ENCODE data around the gene PODXL.

Gene PODXL

DNA sequence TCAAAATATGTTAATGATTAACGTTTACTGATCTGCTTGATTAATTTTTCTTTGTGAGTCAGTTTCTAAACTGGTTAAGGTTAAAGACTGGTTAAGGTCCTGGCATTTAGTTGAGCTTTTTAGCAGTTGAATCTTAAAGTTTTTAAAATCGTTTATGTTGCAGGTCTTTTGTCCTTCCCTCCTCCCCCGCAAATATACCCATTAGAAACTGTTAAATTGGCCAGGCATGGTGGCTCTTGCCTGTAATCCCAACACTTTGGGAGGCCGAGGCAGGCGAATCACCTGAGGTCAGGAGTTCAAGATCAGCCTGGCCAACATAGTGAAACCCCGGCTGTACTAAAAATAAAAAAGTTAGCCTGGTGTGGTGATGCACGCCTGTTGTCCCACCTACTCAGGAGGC is 100.9 kb downstream of the PODXL start:
- Histone ChIP-seq H3K4me3 (replicated peaks; ENCODE audit: insufficient read depth, low read length) (no peak overlapping the region), H3K27ac (replicated peaks) (no peak overlapping the region), H3K27me3 (ENCODE audit: insufficient read depth, poor library complexity, severe bottlenecking) (no peaks in the 10 kb centered on the region)
- DNase-seq (ENCODE audit: low read depth in 1 of 2, low spot score in 1 of 2) = no peak
- TF ChIP-seq, protein P1, sequence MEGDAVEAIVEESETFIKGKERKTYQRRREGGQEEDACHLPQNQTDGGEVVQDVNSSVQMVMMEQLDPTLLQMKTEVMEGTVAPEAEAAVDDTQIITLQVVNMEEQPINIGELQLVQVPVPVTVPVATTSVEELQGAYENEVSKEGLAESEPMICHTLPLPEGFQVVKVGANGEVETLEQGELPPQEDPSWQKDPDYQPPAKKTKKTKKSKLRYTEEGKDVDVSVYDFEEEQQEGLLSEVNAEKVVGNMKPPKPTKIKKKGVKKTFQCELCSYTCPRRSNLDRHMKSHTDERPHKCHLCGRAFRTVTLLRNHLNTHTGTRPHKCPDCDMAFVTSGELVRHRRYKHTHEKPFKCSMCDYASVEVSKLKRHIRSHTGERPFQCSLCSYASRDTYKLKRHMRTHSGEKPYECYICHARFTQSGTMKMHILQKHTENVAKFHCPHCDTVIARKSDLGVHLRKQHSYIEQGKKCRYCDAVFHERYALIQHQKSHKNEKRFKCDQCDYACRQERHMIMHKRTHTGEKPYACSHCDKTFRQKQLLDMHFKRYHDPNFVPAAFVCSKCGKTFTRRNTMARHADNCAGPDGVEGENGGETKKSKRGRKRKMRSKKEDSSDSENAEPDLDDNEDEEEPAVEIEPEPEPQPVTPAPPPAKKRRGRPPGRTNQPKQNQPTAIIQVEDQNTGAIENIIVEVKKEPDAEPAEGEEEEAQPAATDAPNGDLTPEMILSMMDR (IDR thresholded peaks at IDR 0.05; ENCODE audit: insufficient read depth, low read length) = no peak
- TF ChIP-seq GABPA (IDR thresholded peaks at IDR 0.05; ENCODE audit: low read depth) = no peak
- TF ChIP-seq POLR2AphosphoS5 (IDR thresholded peaks at IDR 0.05; ENCODE audit: low read depth) = no peak
- TF ChIP-seq, protein P2, sequence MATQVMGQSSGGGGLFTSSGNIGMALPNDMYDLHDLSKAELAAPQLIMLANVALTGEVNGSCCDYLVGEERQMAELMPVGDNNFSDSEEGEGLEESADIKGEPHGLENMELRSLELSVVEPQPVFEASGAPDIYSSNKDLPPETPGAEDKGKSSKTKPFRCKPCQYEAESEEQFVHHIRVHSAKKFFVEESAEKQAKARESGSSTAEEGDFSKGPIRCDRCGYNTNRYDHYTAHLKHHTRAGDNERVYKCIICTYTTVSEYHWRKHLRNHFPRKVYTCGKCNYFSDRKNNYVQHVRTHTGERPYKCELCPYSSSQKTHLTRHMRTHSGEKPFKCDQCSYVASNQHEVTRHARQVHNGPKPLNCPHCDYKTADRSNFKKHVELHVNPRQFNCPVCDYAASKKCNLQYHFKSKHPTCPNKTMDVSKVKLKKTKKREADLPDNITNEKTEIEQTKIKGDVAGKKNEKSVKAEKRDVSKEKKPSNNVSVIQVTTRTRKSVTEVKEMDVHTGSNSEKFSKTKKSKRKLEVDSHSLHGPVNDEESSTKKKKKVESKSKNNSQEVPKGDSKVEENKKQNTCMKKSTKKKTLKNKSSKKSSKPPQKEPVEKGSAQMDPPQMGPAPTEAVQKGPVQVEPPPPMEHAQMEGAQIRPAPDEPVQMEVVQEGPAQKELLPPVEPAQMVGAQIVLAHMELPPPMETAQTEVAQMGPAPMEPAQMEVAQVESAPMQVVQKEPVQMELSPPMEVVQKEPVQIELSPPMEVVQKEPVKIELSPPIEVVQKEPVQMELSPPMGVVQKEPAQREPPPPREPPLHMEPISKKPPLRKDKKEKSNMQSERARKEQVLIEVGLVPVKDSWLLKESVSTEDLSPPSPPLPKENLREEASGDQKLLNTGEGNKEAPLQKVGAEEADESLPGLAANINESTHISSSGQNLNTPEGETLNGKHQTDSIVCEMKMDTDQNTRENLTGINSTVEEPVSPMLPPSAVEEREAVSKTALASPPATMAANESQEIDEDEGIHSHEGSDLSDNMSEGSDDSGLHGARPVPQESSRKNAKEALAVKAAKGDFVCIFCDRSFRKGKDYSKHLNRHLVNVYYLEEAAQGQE (IDR thresholded peaks at IDR 0.05; ENCODE audit: insufficient replicate concordance, low read depth) = no peak
- no peak for TF ChIP-seq SPI1 (IDR thresholded peaks at IDR 0.05; ENCODE audit: borderline replicate concordance, low read depth)

DNA sequence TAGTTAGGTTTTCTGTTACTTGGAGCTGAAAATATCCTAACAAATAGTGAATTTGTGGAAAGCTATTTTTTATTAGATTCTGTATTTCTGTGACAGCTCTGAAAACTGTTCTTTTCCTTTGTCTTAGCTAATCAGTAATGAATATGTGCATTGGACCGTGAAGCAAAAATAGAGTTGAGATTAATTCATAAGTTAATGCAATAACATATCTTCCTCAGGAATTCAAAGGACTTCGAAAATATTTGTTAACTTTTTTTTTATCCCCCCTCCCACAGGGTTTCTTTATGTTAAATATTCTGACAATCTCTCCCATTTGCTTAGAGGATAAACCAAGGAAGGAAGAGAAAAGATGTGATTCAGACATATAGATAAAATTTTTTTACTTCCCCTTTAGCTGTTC is 101.4 kb downstream of the PODXL start:
- H3K27me3 ChIP-seq (ENCODE audit: insufficient read depth, poor library complexity, severe bottlenecking) = no peaks in the 10 kb centered on the region
- TF ChIP-seq SPI1 (IDR thresholded peaks at IDR 0.05; ENCODE audit: borderline replicate concordance, low read depth) = no peak
- TF ChIP-seq, protein P1 (IDR thresholded peaks at IDR 0.05; ENCODE audit: insufficient read depth, low read length) = no peak
- H3K4me3 ChIP-seq (replicated peaks; ENCODE audit: insufficient read depth, low read length) = no peak overlapping the region
- DNase-seq (ENCODE audit: low read depth in 1 of 2, low spot score in 1 of 2) = no peak
- no peak overlapping the region for H3K27ac ChIP-seq (replicated peaks)

DNA sequence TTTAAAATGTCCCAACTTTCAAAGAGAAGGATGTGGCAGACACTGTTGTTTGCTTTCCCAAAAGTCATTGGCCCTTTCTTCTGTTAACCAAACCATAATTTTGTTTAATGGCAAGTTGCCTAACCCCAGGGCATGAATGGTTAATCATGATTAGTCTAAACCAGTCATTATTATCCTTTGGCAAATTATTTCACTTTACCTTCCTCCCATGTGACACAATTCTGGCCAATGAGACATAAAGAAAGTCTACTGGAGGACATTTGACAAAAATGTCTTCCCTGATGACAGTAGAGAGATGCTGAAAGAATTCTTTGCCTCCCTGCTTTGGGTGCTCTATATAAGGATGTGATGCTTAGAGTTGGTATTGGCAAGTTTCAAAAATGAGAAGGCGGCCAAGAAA is 101.9 kb downstream of the PODXL start:
- DNase-seq (ENCODE audit: low read depth in 1 of 2, low spot score in 1 of 2) = no peak
- Histone ChIP-seq H3K27ac (replicated peaks) (no peak overlapping the region), H3K27me3 (ENCODE audit: insufficient read depth, poor library complexity, severe bottlenecking) (no peaks in the 10 kb centered on the region), H3K4me3 (replicated peaks; ENCODE audit: insufficient read depth, low read length) (no peak overlapping the region)
- TF ChIP-seq GABPA (IDR thresholded peaks at IDR 0.05; ENCODE audit: low read depth) = no peak
- TF ChIP-seq, protein P1 (IDR thresholded peaks at IDR 0.05; ENCODE audit: insufficient read depth, low read length) = no peak
- TF ChIP-seq, protein P2 (IDR thresholded peaks at IDR 0.05; ENCODE audit: insufficient replicate concordance, low read depth) = no peak
- TF ChIP-seq POLR2AphosphoS5 (IDR thresholded peaks at IDR 0.05; ENCODE audit: low read depth) = no peak
- no peak for TF ChIP-seq SPI1 (IDR thresholded peaks at IDR 0.05; ENCODE audit: borderline replicate concordance, low read depth)
